Glutamatergic neuron (in vitro differentiated cells): ENCODE data around the gene PCGF3. TPM values are rescaled to one million over a fixed set of nuclear protein-coding genes. Genes with fewer than 3 reads are reported as not detected.

Source experiments
- DNase-seq: peaks from one replicate; pipeline ENCODE4 v3.0.0; 2022
- H3K27ac Mint-ChIP-seq: one replicate; pipeline ENCODE4 v1.8.0; 2020; ENCODE audit warnings: mild to moderate bottlenecking, mixed read lengths, inconsistent platforms; ENCODE audit not compliant: unreplicated experiment
- H3K27me3 Mint-ChIP-seq: one replicate; pipeline ENCODE4 v1.8.0; 2020; ENCODE audit warnings: mild to moderate bottlenecking, moderate library complexity, mixed read lengths, inconsistent platforms; ENCODE audit not compliant: unreplicated experiment
- H3K36me3 Mint-ChIP-seq: one replicate; pipeline ENCODE4 v1.8.0; 2020; ENCODE audit warnings: mild to moderate bottlenecking, mixed read lengths, inconsistent platforms; ENCODE audit not compliant: unreplicated experiment
- H3K4me1 Mint-ChIP-seq: one replicate; pipeline ENCODE4 v1.8.0; 2020; ENCODE audit warnings: mild to moderate bottlenecking, low read depth, mixed read lengths, inconsistent platforms; ENCODE audit not compliant: unreplicated experiment
- H3K4me3 Mint-ChIP-seq: one replicate; pipeline ENCODE4 v1.8.0; 2020; ENCODE audit warnings: mild to moderate bottlenecking, mixed read lengths, inconsistent platforms; ENCODE audit not compliant: unreplicated experiment
- H3K9me3 Mint-ChIP-seq: one replicate; pipeline ENCODE4 v1.8.0; 2020; ENCODE audit warnings: mild to moderate bottlenecking, moderate library complexity, mixed read lengths, inconsistent platforms; ENCODE audit not compliant: unreplicated experiment
- CTCF ChIP-seq: fragments of 200-600 bp; sonication (generic); IDR thresholded peaks from one replicate; pipeline ENCODE4 v1.5.0; 2021; ENCODE audit not compliant: partially characterized antibody, unreplicated experiment
- total RNA-seq: library from RNA; stranded (reverse); fragmentation: NEBNext Ultra II Directional; extraction: Animal tissue kit (Norgen Biotek cat#: 25700); gene quantifications from one replicate; pipeline ENCODE4 v1.2.1, GENCODE V29; 2021; ENCODE audit not compliant: unreplicated experiment

PCGF3 gene
- total RNA-seq, 1 donor from 2014 or later: 122 TPM

- Mint-ChIP-seq H3K9me3 (peaks cover 4% of the 10 kb centered on the region), H3K4me3 (no peak overlapping the region), H3K27me3 (peaks cover 12% of the 10 kb centered on the region), H3K36me3 (peaks cover 5% of the 10 kb centered on the region), H3K4me1 (peaks cover 1% of the 10 kb centered on the region), H3K27ac (no peak overlapping the region)
- peak; percentile 27 for DNase-seq
- TF ChIP-seq CTCF: no peak
Measured at GRCh38 chr4:681736-682451, 23.7 kb upstream of the PCGF3 start.

DNA sequence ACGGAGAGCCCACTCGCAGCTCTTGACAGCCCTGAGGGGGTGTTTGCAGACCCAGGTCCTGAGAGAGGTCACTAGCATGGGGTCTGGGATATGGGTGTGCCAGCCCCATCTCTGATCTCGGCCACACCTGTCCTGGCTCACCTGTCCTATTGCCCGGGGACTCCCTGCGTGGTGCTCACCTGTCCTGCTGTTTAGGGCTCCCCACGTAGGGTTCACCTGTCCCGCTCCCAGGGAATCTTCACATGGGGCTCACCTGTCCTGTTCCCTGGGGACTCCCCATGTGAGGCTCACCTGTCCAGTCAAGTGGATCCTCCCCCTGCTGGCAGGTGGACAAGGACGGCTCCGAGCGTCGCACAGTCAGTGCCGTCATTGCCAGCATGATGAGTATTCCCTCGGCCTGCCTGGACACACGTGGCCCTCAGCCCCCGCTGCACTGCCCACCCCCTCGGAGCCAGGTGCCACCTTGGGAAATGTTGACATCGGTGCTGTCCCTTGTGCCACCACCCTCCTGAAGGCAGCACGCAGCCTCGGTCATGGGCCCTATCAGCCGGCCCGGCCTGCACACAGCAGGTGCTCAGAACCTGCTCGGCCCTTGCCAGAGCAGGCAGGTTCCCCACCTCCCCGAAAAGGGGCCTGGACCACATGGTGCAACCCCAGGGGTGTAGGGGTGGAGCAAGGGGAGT lies 23.0 kb upstream of the PCGF3 start:
- Mint-ChIP-seq H3K9me3 (peaks cover 4% of the 10 kb centered on the region), H3K4me3 (no peak overlapping the region), H3K4me1 (peaks cover 1% of the 10 kb centered on the region), H3K27me3 (peaks cover 13% of the 10 kb centered on the region), H3K36me3 (peaks cover 5% of the 10 kb centered on the region), H3K27ac (no peak overlapping the region)
- DNase-seq: no peak
- no peak for TF ChIP-seq CTCF

DNA sequence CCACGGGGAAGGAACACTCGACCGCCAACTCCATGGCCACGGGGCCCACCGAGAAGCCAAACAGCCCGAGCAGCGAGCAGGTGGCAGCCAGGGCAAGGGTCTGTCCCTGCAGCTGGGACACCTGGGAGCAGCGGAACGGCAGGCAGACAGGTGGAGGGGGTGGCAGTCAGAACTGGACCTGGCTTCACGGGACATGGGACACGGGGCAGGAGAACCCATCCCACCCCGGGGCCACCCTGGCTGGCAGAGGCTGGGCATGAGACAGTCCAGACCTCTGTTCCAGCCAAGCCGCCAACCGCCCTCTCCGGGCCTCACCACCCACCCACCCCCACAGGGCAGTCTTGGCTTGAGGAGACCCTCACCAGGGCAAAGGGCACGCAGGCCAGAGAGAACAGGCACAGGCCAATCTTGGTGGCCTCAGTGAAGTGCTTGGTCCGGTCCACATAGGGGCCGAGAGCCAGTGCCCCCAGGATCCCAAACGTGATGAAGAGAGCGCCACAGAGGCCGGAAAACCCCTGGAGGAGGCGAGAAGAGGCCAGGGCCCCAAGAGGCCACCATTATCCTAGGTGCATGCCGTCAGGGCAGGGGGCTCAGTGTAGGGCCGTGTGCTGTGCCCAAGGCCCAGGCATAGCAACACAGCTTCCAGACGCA lies 22.3 kb upstream of the PCGF3 start:
- no peak overlapping the region for H3K4me3 Mint-ChIP-seq
- peaks cover 14% of the 10 kb centered on the region for H3K27me3 Mint-ChIP-seq
- no peak overlapping the region for H3K27ac Mint-ChIP-seq
- no peak for DNase-seq
- peaks cover 5% of the 10 kb centered on the region for H3K36me3 Mint-ChIP-seq
- peaks cover 4% of the 10 kb centered on the region for H3K9me3 Mint-ChIP-seq
- peaks cover 1% of the 10 kb centered on the region for H3K4me1 Mint-ChIP-seq
- no peak for TF ChIP-seq CTCF

- peak; percentile 85 for TF ChIP-seq CTCF
- Mint-ChIP-seq H3K9me3 (peaks cover 4% of the 10 kb centered on the region), H3K4me1 (peaks cover 1% of the 10 kb centered on the region), H3K4me3 (no peak overlapping the region), H3K27me3 (peaks cover 14% of the 10 kb centered on the region), H3K27ac (no peak overlapping the region), H3K36me3 (peaks cover 5% of the 10 kb centered on the region)
- peak; percentile 74 for DNase-seq
Measured at GRCh38 chr4:683982-684622, 21.5 kb upstream of the PCGF3 start.
